Measurements from ENCODE around the gene CEP83.
A peak's percentile ranks its signal among the peaks of the same experiment; 100 is the strongest.

CEP83 gene

GRCh38 chr12:94297876-94298505 is 161.7 kb downstream of the CEP83 start:
- ATAC-seq (ENCODE audit: low read depth) (no peak), DNase-seq (ENCODE audit: low spot score in 2 of 2) (no peak)
- Mint-ChIP-seq H3K4me1 (peaks cover 42% of the 10 kb centered on the region), H3K9me3 (peaks cover 6% of the 10 kb centered on the region), H3K36me3 (peaks cover 51% of the 10 kb centered on the region), H3K4me3 (no peak overlapping the region), H3K27me3 (no peaks in the 10 kb centered on the region), H3K27ac (peak overlapping the region; percentile 85)

GRCh38 chr12:94297096-94297699 is 162.5 kb downstream of the CEP83 start:
- Mint-ChIP-seq H3K27ac (peak overlapping the region; percentile 85), H3K4me3 (peak overlapping the region; percentile 55), H3K4me1 (peaks cover 41% of the 10 kb centered on the region), H3K9me3 (peaks cover 6% of the 10 kb centered on the region), H3K27me3 (no peaks in the 10 kb centered on the region), H3K36me3 (peaks cover 47% of the 10 kb centered on the region)
- ATAC-seq (ENCODE audit: low read depth) = peak; percentile 95
- peak in 1 of 2 donors; percentile 10 for DNase-seq (ENCODE audit: low spot score in 2 of 2)

GRCh38 chr12:94290353-94290752 is 169.3 kb downstream of the CEP83 start:
- Mint-ChIP-seq H3K36me3 (peaks cover 35% of the 10 kb centered on the region), H3K4me3 (no peak overlapping the region), H3K9me3 (no peaks in the 10 kb centered on the region), H3K4me1 (peaks cover 6% of the 10 kb centered on the region), H3K27me3 (no peaks in the 10 kb centered on the region), H3K27ac (no peak overlapping the region)
- ATAC-seq (ENCODE audit: low read depth) (no peak), DNase-seq (ENCODE audit: low spot score in 2 of 2) (no peak)

GRCh38 chr12:94289461-94290312 is 170.0 kb downstream of the CEP83 start:
- no peak overlapping the region for H3K4me3 Mint-ChIP-seq
- no peak for DNase-seq (ENCODE audit: low spot score in 2 of 2)
- peaks cover 35% of the 10 kb centered on the region for H3K36me3 Mint-ChIP-seq
- H3K27ac Mint-ChIP-seq = peak overlapping the region; percentile 53
- peaks cover 6% of the 10 kb centered on the region for H3K4me1 Mint-ChIP-seq
- H3K27me3 Mint-ChIP-seq = no peaks in the 10 kb centered on the region
- no peaks in the 10 kb centered on the region for H3K9me3 Mint-ChIP-seq
- ATAC-seq (ENCODE audit: low read depth) = no peak

DNA sequence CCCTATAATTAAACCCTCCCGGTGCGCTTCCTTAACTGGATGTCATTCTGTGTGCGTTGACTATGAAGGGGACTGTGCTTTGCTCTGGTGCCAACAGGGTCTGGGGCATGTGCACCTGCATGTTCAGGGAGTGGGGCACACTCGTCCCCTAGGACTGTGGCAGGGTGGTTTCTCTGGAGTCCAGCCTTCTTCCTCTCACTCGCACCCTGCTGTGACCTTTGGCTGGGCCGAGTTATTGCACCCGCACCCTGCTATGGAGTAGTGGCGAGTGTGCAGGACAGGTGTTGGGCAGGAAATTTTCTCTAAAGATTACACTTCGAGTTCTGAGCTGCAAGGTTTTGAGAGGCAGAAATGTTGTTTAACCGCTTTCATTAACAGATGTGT is 172.4 kb downstream of the CEP83 start:
- no peak overlapping the region for H3K4me3 Mint-ChIP-seq
- no peaks in the 10 kb centered on the region for H3K27me3 Mint-ChIP-seq
- H3K4me1 Mint-ChIP-seq = peaks cover 15% of the 10 kb centered on the region
- H3K9me3 Mint-ChIP-seq = no peaks in the 10 kb centered on the region
- H3K27ac Mint-ChIP-seq = peak overlapping the region; percentile 78
- peaks cover 39% of the 10 kb centered on the region for H3K36me3 Mint-ChIP-seq
- ATAC-seq (ENCODE audit: low read depth) (no peak), DNase-seq (ENCODE audit: low spot score in 2 of 2) (no peak)

DNA sequence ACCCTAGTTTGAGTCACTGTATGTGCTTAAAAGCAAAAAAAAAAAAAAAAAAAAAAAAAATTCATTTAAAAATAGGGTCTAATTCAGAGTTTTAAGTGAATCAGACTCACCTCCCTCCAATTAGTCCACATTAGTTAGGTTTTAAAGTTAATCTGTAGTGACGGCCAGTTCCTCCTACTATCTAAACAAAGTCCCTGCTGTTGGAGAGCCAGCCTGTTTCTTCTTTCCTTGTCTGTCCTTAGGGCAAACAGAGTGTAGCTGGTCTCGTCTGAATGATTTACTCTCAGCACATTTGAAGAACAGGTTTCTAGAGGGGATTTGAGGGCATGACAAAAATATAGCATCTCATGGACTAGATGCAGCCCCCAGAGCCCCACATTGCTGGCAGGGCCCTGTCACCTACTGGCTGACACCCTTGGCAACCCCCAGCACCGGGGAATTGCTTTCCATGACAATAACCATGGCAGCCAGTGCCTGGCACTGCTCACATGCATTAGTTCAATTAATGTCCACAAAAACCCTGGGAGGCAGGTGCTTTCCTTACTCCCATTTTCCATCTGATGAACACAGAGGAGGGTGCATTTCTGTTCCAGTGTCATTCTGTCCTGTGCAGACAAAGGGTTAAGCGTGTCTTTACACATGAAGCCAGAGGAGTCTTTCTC is 173.0 kb downstream of the CEP83 start:
- H3K27me3 Mint-ChIP-seq = no peaks in the 10 kb centered on the region
- no peak overlapping the region for H3K4me3 Mint-ChIP-seq
- peaks cover 17% of the 10 kb centered on the region for H3K4me1 Mint-ChIP-seq
- peak overlapping the region; percentile 78 for H3K27ac Mint-ChIP-seq
- DNase-seq (ENCODE audit: low spot score in 2 of 2) = no peak
- H3K36me3 Mint-ChIP-seq = peaks cover 36% of the 10 kb centered on the region
- ATAC-seq (ENCODE audit: low read depth) = no peak
- H3K9me3 Mint-ChIP-seq = no peaks in the 10 kb centered on the region

GRCh38 chr12:94285943-94286582 is 173.6 kb downstream of the CEP83 start:
- no peak overlapping the region for H3K4me3 Mint-ChIP-seq
- H3K27me3 Mint-ChIP-seq = no peaks in the 10 kb centered on the region
- ATAC-seq (ENCODE audit: low read depth) (no peak), DNase-seq (ENCODE audit: low spot score in 2 of 2) (no peak)
- H3K4me1 Mint-ChIP-seq = peaks cover 17% of the 10 kb centered on the region
- no peak overlapping the region for H3K27ac Mint-ChIP-seq
- H3K9me3 Mint-ChIP-seq = no peaks in the 10 kb centered on the region
- H3K36me3 Mint-ChIP-seq = peaks cover 31% of the 10 kb centered on the region

DNA sequence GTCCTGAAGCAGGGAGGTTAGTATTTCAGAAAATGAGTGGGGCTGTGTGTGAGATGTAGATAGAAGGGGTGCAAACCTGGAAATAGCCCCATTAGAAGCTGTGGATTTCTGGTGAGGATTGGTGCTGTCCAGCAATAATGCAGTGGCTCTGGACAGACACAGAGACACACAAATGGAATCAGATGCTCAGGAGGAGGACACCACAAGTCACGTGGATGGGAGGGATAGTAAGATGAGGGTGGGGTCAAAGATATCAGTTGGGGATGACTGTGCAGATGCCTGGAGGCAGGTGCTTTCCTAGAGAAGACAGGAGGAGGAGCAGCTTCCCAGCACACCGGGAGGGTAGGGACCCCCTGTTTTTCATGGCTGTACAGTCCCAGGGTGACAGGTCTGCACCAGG is 174.8 kb downstream of the CEP83 start:
- Mint-ChIP-seq H3K27me3 (no peaks in the 10 kb centered on the region), H3K4me1 (peaks cover 19% of the 10 kb centered on the region), H3K9me3 (no peaks in the 10 kb centered on the region), H3K27ac (no peak overlapping the region), H3K4me3 (no peak overlapping the region), H3K36me3 (peaks cover 33% of the 10 kb centered on the region)
- DNase-seq (ENCODE audit: low spot score in 2 of 2) (no peak), ATAC-seq (ENCODE audit: low read depth) (no peak)

GRCh38 chr12:94284046-94284445 is 175.6 kb downstream of the CEP83 start:
- no peak for ATAC-seq (ENCODE audit: low read depth)

GRCh38 chr12:94282675-94283074 is 177.0 kb downstream of the CEP83 start:
- Mint-ChIP-seq H3K27me3 (no peaks in the 10 kb centered on the region), H3K27ac (peak overlapping the region; percentile 63), H3K4me3 (peak overlapping the region; percentile 24), H3K36me3 (peaks cover 30% of the 10 kb centered on the region), H3K4me1 (peaks cover 20% of the 10 kb centered on the region), H3K9me3 (no peaks in the 10 kb centered on the region)
- DNase-seq (ENCODE audit: low spot score in 2 of 2) (no peak), ATAC-seq (ENCODE audit: low read depth) (peak; percentile 62)

More at GRCh38 chr12:94284046-94284445, 175.6 kb downstream of the CEP83 start:
- H3K36me3 Mint-ChIP-seq = peaks cover 30% of the 10 kb centered on the region
- no peaks in the 10 kb centered on the region for H3K27me3 Mint-ChIP-seq
- no peaks in the 10 kb centered on the region for H3K9me3 Mint-ChIP-seq
- peaks cover 20% of the 10 kb centered on the region for H3K4me1 Mint-ChIP-seq
- no peak overlapping the region for H3K27ac Mint-ChIP-seq
- DNase-seq (ENCODE audit: low spot score in 2 of 2) = no peak
- H3K4me3 Mint-ChIP-seq = no peak overlapping the region

DNA sequence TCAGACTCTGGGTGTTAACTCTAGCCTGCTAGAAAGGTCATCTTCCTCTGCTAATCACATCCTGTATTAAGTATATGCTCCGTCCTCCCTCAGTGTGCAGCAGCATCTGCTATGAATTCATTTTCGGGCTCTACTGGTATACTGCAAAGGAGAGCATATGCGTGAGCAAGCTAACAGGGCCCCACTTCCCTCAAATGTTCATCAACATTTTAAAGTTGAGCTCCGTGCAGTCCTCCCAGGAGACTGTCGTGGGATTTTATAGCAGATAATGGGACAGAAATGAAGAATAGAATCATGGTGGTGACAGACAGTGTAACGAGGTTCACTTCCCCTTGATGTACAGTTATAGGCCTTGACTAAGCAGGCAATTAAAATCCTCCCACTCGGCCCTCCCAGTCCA is 179.6 kb downstream of the CEP83 start:
- ATAC-seq (ENCODE audit: low read depth) = no peak
- H3K27me3 Mint-ChIP-seq = no peaks in the 10 kb centered on the region
- peaks cover 16% of the 10 kb centered on the region for H3K4me1 Mint-ChIP-seq
- H3K4me3 Mint-ChIP-seq = no peak overlapping the region
- peaks cover 27% of the 10 kb centered on the region for H3K36me3 Mint-ChIP-seq
- H3K9me3 Mint-ChIP-seq = no peaks in the 10 kb centered on the region
- H3K27ac Mint-ChIP-seq = peak overlapping the region; percentile 40
- no peak for DNase-seq (ENCODE audit: low spot score in 2 of 2)

DNA sequence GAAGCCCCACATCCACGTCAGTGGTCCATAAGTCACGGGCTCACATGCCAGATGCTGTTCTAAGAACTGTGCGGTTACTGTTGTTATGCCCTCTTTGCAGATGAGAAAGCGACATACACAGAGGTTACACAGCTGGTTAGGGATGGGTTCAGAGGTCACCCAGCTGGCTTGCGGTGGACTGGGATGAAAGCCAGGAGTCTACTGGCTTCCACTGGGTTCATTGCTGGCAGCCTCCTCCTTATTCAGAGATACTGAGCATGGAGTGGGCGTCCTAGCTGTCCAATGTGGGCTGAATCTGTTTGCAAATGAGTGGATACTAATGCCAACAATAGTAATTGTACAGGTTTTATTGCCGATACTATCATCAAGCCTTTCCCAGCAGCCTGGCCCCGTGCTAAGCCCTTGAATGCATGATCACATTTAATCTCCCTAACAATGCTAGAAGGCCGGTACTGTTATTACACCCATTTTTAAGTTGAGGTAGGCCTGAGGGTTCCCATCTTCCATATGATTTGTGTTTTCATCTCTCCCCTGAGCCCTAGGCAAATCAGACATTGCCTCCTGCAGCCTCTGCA is 182.2 kb downstream of the CEP83 start:
- H3K4me1 Mint-ChIP-seq = peaks cover 10% of the 10 kb centered on the region
- H3K27me3 Mint-ChIP-seq = no peaks in the 10 kb centered on the region
- peaks cover 20% of the 10 kb centered on the region for H3K36me3 Mint-ChIP-seq
- ATAC-seq (ENCODE audit: low read depth) (no peak), DNase-seq (ENCODE audit: low spot score in 2 of 2) (no peak)
- H3K4me3 Mint-ChIP-seq = no peak overlapping the region
- no peaks in the 10 kb centered on the region for H3K9me3 Mint-ChIP-seq
- H3K27ac Mint-ChIP-seq = peak overlapping the region; percentile 1

GRCh38 chr12:94276725-94277124 is 182.9 kb downstream of the CEP83 start:
- H3K36me3 Mint-ChIP-seq = peaks cover 22% of the 10 kb centered on the region
- no peak overlapping the region for H3K27ac Mint-ChIP-seq
- H3K27me3 Mint-ChIP-seq = no peaks in the 10 kb centered on the region
- DNase-seq (ENCODE audit: low spot score in 2 of 2) = no peak
- ATAC-seq (ENCODE audit: low read depth) = no peak
- no peaks in the 10 kb centered on the region for H3K9me3 Mint-ChIP-seq
- no peak overlapping the region for H3K4me3 Mint-ChIP-seq
- peaks cover 10% of the 10 kb centered on the region for H3K4me1 Mint-ChIP-seq
